ENCODE data around the gene ALDH3A2.

Gene ALDH3A2

GRCh38 chr17:19656336-19656735 lies 7.8 kb downstream of the ALDH3A2 start:
- TF ChIP-seq CTCF (IDR thresholded peaks at IDR 0.05; ENCODE audit: insufficient read depth, low read depth, low read length, missing control alignments), result no peak
- DNase-seq (ENCODE audit: low read depth), result no peak
- no peak overlapping the region for H3K4me3 ChIP-seq (ENCODE audit: low read depth, low read length)

GRCh38 chr17:19656851-19657581 lies 8.5 kb downstream of the ALDH3A2 start:
- H3K4me3 ChIP-seq (ENCODE audit: low read depth, low read length), result no peak overlapping the region
- DNase-seq (ENCODE audit: low read depth), result no peak
- no peak for TF ChIP-seq CTCF (IDR thresholded peaks at IDR 0.05; ENCODE audit: insufficient read depth, low read depth, low read length, missing control alignments)

GRCh38 chr17:19659366-19660177 lies 11.0 kb downstream of the ALDH3A2 start:
- no peak overlapping the region for H3K4me3 ChIP-seq (ENCODE audit: low read depth, low read length)
- TF ChIP-seq CTCF (IDR thresholded peaks at IDR 0.05; ENCODE audit: insufficient read depth, low read depth, low read length, missing control alignments), result no peak
- no peak for DNase-seq (ENCODE audit: low read depth)

- H3K4me3 ChIP-seq (ENCODE audit: low read depth, low read length), result no peak overlapping the region
- TF ChIP-seq CTCF (IDR thresholded peaks at IDR 0.05; ENCODE audit: insufficient read depth, low read depth, low read length, missing control alignments), result no peak
- DNase-seq (ENCODE audit: low read depth), result no peak
Measured at GRCh38 chr17:19660219-19660870, 11.8 kb downstream of the ALDH3A2 start.

GRCh38 chr17:19661121-19661520 lies 12.6 kb downstream of the ALDH3A2 start:
- TF ChIP-seq CTCF (IDR thresholded peaks at IDR 0.05; ENCODE audit: insufficient read depth, low read depth, low read length, missing control alignments), result no peak
- DNase-seq (ENCODE audit: low read depth), result no peak
- H3K4me3 ChIP-seq (ENCODE audit: low read depth, low read length), result no peak overlapping the region

- no peak for DNase-seq (ENCODE audit: low read depth)
- no peak for TF ChIP-seq CTCF (IDR thresholded peaks at IDR 0.05; ENCODE audit: insufficient read depth, low read depth, low read length, missing control alignments)
Measured at GRCh38 chr17:19663097-19663496, 14.5 kb downstream of the ALDH3A2 start.

More at GRCh38 chr17:19663097-19663496, 14.5 kb downstream of the ALDH3A2 start:
- H3K4me3 ChIP-seq (ENCODE audit: low read depth, low read length), result no peak overlapping the region

Measured in GM12865 (cell line).